Measurements from ENCODE around the gene GHR. TPM values are rescaled to one million over a fixed set of nuclear protein-coding genes. Genes with fewer than 3 reads are reported as not detected.
A peak's percentile ranks its signal among the peaks of the same experiment; 100 is the strongest.

GHR gene
- polyA plus RNA-seq, 1 experiment, result 0.90 TPM

GRCh38 chr5:42579320-42579719 is 156.1 kb downstream of the GHR start:
- Histone ChIP-seq H3K27me3 (ENCODE audit: control insufficient read depth, insufficient read depth, low read length) (no peaks in the 10 kb centered on the region), H3K36me3 (ENCODE audit: control insufficient read depth, insufficient read depth, low read length) (no peaks in the 10 kb centered on the region), H3K4me3 (ENCODE audit: low read depth, low read length) (no peak overlapping the region)
- CTCF ChIA-PET, result interaction anchor here (1.0 kb wide), 1 partner anchor 27 kb away, joined by 3 read pairs; no protein-coding TSS in a partner anchor
- POLR2A ChIA-PET, result no interaction called here
- DNase-seq (ENCODE audit: low read depth), result no peak
- TF ChIP-seq, protein P1, sequence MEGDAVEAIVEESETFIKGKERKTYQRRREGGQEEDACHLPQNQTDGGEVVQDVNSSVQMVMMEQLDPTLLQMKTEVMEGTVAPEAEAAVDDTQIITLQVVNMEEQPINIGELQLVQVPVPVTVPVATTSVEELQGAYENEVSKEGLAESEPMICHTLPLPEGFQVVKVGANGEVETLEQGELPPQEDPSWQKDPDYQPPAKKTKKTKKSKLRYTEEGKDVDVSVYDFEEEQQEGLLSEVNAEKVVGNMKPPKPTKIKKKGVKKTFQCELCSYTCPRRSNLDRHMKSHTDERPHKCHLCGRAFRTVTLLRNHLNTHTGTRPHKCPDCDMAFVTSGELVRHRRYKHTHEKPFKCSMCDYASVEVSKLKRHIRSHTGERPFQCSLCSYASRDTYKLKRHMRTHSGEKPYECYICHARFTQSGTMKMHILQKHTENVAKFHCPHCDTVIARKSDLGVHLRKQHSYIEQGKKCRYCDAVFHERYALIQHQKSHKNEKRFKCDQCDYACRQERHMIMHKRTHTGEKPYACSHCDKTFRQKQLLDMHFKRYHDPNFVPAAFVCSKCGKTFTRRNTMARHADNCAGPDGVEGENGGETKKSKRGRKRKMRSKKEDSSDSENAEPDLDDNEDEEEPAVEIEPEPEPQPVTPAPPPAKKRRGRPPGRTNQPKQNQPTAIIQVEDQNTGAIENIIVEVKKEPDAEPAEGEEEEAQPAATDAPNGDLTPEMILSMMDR (IDR thresholded peaks at IDR 0.05; ENCODE audit: insufficient read depth, low read depth, low read length), result no peak

GRCh38 chr5:42581845-42582244 is 158.6 kb downstream of the GHR start:
- TF ChIP-seq, protein P1 (IDR thresholded peaks at IDR 0.05; ENCODE audit: insufficient read depth, low read depth, low read length), result no peak
- no peaks in the 10 kb centered on the region for H3K27me3 ChIP-seq (ENCODE audit: control insufficient read depth, insufficient read depth, low read length)
- no peaks in the 10 kb centered on the region for H3K36me3 ChIP-seq (ENCODE audit: control insufficient read depth, insufficient read depth, low read length)
- no peak for DNase-seq (ENCODE audit: low read depth)
- ChIA-PET CTCF (interaction anchor here (1.5 to 2.3 kb wide), 5 partner anchors 10 to 159 kb away, joined by 4 to 7 read pairs (median 7); partner anchors contain the start of gene GHR), POLR2A (no interaction called here)
- H3K4me3 ChIP-seq (ENCODE audit: low read depth, low read length), result no peak overlapping the region

DNA sequence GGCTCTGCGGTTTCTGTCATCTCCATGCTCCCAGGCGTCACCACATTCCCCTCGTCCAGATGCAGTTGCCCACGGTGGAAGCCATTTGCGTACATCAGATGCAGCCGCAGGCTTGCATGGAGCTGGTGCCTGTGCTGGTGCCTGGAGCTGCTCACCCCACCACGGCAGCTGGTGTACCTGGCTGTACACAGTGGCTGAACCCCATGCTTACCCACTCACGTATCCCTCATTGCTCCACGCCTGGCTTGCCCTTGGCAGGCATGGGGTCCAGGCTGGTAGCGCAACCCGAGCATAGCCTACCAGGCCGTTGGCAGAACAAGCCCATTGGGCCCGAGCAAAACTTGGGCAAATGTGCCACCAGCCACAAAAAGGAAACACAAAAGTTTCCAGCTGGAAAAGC is 159.5 kb downstream of the GHR start:
- Histone ChIP-seq H3K27me3 (ENCODE audit: control insufficient read depth, insufficient read depth, low read length) (no peaks in the 10 kb centered on the region), H3K36me3 (ENCODE audit: control insufficient read depth, insufficient read depth, low read length) (no peaks in the 10 kb centered on the region), H3K4me3 (ENCODE audit: low read depth, low read length) (no peak overlapping the region)
- no peak for DNase-seq (ENCODE audit: low read depth)
- TF ChIP-seq, protein P1 (IDR thresholded peaks at IDR 0.05; ENCODE audit: insufficient read depth, low read depth, low read length), result no peak
- ChIA-PET POLR2A (no interaction called here), CTCF (interaction anchor here (1.3 to 3.2 kb wide), 10 partner anchors 9 to 724 kb away, joined by 3 to 36 read pairs (median 7); partner anchors contain the start of gene GHR)

GRCh38 chr5:42583322-42583721 is 160.1 kb downstream of the GHR start:
- TF ChIP-seq, protein P1 (IDR thresholded peaks at IDR 0.05; ENCODE audit: insufficient read depth, low read depth, low read length), result peak; percentile 83
- POLR2A ChIA-PET, result no interaction called here
- CTCF ChIA-PET, result interaction anchor here (1.3 to 3.2 kb wide), 11 partner anchors 9 to 725 kb away, joined by 3 to 36 read pairs (median 7); partner anchors contain the start of gene GHR

DNA sequence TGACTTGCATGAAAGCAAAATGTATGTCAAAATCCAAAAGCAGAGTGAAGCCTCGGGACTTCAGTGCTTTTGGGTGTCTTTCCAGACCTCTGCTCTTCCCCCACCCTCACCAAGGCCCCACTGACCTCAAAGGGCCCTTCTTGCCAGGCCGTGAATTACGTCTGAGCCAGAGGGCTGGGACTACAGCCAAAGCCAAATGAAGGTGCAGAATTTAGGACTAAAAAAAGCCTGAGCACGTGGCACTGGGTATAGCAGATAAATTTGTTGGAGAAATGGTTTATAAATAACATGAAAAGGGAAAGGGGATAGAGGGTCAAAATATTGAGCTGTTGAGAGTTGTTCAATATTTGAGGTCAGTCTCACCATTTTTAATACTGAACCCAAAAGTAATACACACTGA is 163.4 kb downstream of the GHR start:
- Histone ChIP-seq H3K4me3 (ENCODE audit: low read depth, low read length) (no peak overlapping the region), H3K27me3 (ENCODE audit: control insufficient read depth, insufficient read depth, low read length) (no peaks in the 10 kb centered on the region), H3K36me3 (ENCODE audit: control insufficient read depth, insufficient read depth, low read length) (no peaks in the 10 kb centered on the region)
- TF ChIP-seq, protein P1 (IDR thresholded peaks at IDR 0.05; ENCODE audit: insufficient read depth, low read depth, low read length), result no peak
- POLR2A ChIA-PET, result no interaction called here
- no peak for DNase-seq (ENCODE audit: low read depth)
- CTCF ChIA-PET, result no interaction called here

More at GRCh38 chr5:42583322-42583721, 160.1 kb downstream of the GHR start:
- no peak overlapping the region for H3K4me3 ChIP-seq (ENCODE audit: low read depth, low read length)
- DNase-seq (ENCODE audit: low read depth), result no peak
- H3K27me3 ChIP-seq (ENCODE audit: control insufficient read depth, insufficient read depth, low read length), result no peaks in the 10 kb centered on the region
- H3K36me3 ChIP-seq (ENCODE audit: control insufficient read depth, insufficient read depth, low read length), result no peaks in the 10 kb centered on the region

All from BJ (cell line).